ENCODE data around the gene TMED3. TPM values are rescaled to one million over a fixed set of nuclear protein-coding genes. Genes with fewer than 3 reads are reported as not detected.

Gene TMED3
- total RNA-seq, 1 donor = 97.4 TPM

DNA sequence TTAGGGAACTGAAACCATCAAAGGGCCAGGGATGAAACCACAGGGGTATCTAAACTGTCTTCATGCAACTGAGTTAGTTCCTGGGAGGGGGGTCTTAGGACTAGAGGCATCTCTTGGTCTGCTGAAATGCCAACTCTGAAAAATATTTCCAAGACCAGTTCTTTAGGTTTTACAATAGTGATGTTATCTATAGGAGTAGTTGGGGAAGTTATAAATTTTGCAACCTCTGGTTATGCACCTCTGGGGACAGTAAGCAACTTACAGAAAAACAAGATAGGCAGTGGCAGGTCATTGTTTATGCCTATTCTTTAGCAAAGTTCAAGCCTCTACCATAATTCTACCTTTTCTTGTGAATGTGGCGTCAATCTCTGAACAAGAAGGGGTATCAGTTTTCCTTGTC, 60.7 kb downstream of the TMED3 start:
- DNase-seq (ENCODE audit: low read depth) = no peak
- H3K4me3 ChIP-seq (ENCODE audit: low read depth, low read length) = no peak overlapping the region
- TF ChIP-seq, protein P1, sequence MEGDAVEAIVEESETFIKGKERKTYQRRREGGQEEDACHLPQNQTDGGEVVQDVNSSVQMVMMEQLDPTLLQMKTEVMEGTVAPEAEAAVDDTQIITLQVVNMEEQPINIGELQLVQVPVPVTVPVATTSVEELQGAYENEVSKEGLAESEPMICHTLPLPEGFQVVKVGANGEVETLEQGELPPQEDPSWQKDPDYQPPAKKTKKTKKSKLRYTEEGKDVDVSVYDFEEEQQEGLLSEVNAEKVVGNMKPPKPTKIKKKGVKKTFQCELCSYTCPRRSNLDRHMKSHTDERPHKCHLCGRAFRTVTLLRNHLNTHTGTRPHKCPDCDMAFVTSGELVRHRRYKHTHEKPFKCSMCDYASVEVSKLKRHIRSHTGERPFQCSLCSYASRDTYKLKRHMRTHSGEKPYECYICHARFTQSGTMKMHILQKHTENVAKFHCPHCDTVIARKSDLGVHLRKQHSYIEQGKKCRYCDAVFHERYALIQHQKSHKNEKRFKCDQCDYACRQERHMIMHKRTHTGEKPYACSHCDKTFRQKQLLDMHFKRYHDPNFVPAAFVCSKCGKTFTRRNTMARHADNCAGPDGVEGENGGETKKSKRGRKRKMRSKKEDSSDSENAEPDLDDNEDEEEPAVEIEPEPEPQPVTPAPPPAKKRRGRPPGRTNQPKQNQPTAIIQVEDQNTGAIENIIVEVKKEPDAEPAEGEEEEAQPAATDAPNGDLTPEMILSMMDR (IDR thresholded peaks at IDR 0.05; ENCODE audit: insufficient read depth, low read length) = no peak

DNA sequence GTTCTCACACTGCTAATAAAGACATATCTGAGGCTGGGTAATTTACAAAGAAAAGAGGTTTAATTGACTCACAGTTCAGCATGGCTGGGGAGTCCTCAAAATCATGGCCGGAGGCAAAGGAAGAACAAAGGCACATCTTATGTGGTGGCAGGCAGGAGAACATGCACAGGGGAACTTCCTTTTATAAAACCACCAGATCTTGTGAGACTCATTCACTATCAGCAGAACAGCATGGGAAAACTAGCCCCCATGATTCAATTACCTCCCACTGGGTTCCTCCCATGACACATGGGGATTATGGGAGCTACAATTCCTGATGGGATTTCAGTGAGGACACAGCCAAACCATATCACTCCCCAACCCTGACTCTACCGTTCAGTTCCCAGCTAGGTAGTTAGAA, 61.5 kb downstream of the TMED3 start:
- peak; percentile 18 for DNase-seq (ENCODE audit: low read depth)
- TF ChIP-seq, protein P1 (IDR thresholded peaks at IDR 0.05; ENCODE audit: insufficient read depth, low read length) = no peak
- H3K4me3 ChIP-seq (ENCODE audit: low read depth, low read length) = no peak overlapping the region

Other genes starting within 250 kb of the TMED3 start
- not detected in 2 replicates for gene RASGRF1, start 220.3 kb upstream of the TMED3 start, total RNA-seq (ENCODE audit: low replicate concordance)
- gene ANKRD34C, start 28.4 kb upstream of the TMED3 start, total RNA-seq (ENCODE audit: low replicate concordance) = not detected in 2 replicates
- 0.98 and 1.7 TPM in 2 replicates for gene MINAR1, start 121.2 kb downstream of the TMED3 start, total RNA-seq (ENCODE audit: low replicate concordance)